Measurements from ENCODE around the gene FOXN1. TPM values are rescaled to one million over a fixed set of nuclear protein-coding genes. Genes with fewer than 3 reads are reported as not detected.
"Not testable (repeated sequence)": the region's sequence is repeated elsewhere in the genome, so short reads cannot be mapped to it uniquely, and the experiment has no call there.

FOXN1 gene
- total RNA-seq, 4 donors from 2014 or later = 0.14 to 0.32 TPM; not detected in 2

GRCh38 chr17:28573966-28574480, 67.9 kb downstream of the FOXN1 start:
- intact Hi-C loops (cut with DNase I; ENCODE audit: low total_unique reads) = no loop called here

GRCh38 chr17:28574526-28574925, 68.4 kb downstream of the FOXN1 start:
- no peak overlapping the region for H3K4me3 ChIP-seq
- no peaks in the 10 kb centered on the region for H3K36me3 ChIP-seq
- TF ChIP-seq CTCF (IDR thresholded peaks at IDR 0.05) (no peak), POLR2A (IDR thresholded peaks at IDR 0.05) (no peak), EP300 (IDR thresholded peaks at IDR 0.05; ENCODE audit: low read depth) (no peak), POLR2AphosphoS5 (IDR thresholded peaks at IDR 0.05) (no peak)
- no peak overlapping the region for H3K27ac ChIP-seq
- DNase-seq = no peak
- no peaks in the 10 kb centered on the region for H3K27me3 ChIP-seq
- H3K4me1 ChIP-seq = peaks cover 12 to 36% (median 25%) of the 10 kb centered on the region in 4 donors
- intact Hi-C loops (cut with DNase I; ENCODE audit: low total_unique reads) (no loop called here), in situ Hi-C loops (cut with MboI; ENCODE audit: low pct_ligation_motif_present in 1 of 4, low pct_unique_long_range_greater_than_20kb in 1 of 4, low sequenced_read_pairs in 3 of 4) (no loop called here)
- H3K9me3 ChIP-seq = no peaks in the 10 kb centered on the region
- WGBS, 2 donors (ENCODE audit: low coverage in 1 of 2) = 83% methylated on average over 7 of the region's 7 CpGs; no CpG with 5 or more reads in 1 of the 2 donors

More at GRCh38 chr17:28573966-28574480, 67.9 kb downstream of the FOXN1 start:
- no peaks in the 10 kb centered on the region for H3K36me3 ChIP-seq
- peaks cover 12 to 37% (median 25%) of the 10 kb centered on the region in 4 donors for H3K4me1 ChIP-seq
- no peaks in the 10 kb centered on the region for H3K9me3 ChIP-seq
- in situ Hi-C loops (cut with MboI; ENCODE audit: low pct_ligation_motif_present in 1 of 4, low pct_unique_long_range_greater_than_20kb in 1 of 4, low sequenced_read_pairs in 3 of 4) = no loop called here
- H3K4me3 ChIP-seq = no peak overlapping the region
- TF ChIP-seq POLR2AphosphoS5 (IDR thresholded peaks at IDR 0.05) (no peak), CTCF (IDR thresholded peaks at IDR 0.05) (no peak), EP300 (IDR thresholded peaks at IDR 0.05; ENCODE audit: low read depth) (no peak), POLR2A (IDR thresholded peaks at IDR 0.05) (no peak)
- 98% methylated on average over 6 of the region's 6 CpGs; no CpG with 5 or more reads in 1 of the 2 donors for WGBS, 2 donors (ENCODE audit: low coverage in 1 of 2)
- no peaks in the 10 kb centered on the region for H3K27me3 ChIP-seq
- DNase-seq = no peak
- no peak overlapping the region for H3K27ac ChIP-seq

DNA sequence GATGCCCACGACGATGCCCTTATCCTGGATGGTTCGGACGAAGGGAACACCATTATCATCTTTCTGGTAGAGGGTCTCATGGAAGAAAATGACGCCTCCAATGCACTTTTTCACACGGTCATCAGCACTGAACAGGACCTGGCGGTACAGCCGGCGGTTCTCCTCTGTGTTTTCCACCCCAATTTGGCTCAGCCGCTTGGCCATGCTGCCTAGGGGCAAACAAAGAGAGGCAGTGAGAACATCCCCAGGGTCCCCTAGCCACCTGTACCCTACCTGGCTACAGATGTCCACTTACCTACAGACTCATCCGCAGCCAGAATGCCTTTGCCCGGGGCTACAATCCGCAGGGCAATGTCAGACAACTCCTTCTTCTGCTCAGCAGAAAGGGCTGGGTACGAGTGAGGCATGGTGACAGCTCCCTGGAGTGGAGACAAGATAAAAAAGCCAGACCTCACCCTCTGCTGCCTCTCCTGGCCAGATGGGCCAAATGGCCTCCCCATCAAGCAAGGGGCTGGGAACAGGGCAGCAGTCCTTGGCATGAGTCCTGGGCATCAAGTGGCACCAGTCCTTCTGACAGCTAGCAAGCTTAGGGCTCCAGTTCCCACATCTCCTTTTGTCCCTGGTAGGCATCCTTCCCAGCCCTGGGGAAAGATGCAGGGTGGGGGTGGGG, 69.1 kb downstream of the FOXN1 start:
- H3K27me3 ChIP-seq = no peaks in the 10 kb centered on the region
- H3K4me3 ChIP-seq = no peak overlapping the region
- no peak for DNase-seq
- H3K4me1 ChIP-seq = peaks cover 10 to 28% (median 19%) of the 10 kb centered on the region in 4 donors
- H3K36me3 ChIP-seq = no peaks in the 10 kb centered on the region
- H3K27ac ChIP-seq = no peak overlapping the region
- WGBS, 2 donors (ENCODE audit: low coverage in 1 of 2) = 95% methylated on average over 14 of the region's 14 CpGs; no CpG with 5 or more reads in 1 of the 2 donors
- in situ Hi-C loops (cut with MboI; ENCODE audit: low pct_ligation_motif_present in 1 of 4, low pct_unique_long_range_greater_than_20kb in 1 of 4, low sequenced_read_pairs in 3 of 4) = no loop called here
- no peaks in the 10 kb centered on the region for H3K9me3 ChIP-seq
- intact Hi-C loops (cut with DNase I; ENCODE audit: low total_unique reads) = no loop called here
- TF ChIP-seq POLR2A (IDR thresholded peaks at IDR 0.05) (no peak), CTCF (IDR thresholded peaks at IDR 0.05) (no peak), POLR2AphosphoS5 (IDR thresholded peaks at IDR 0.05) (no peak), EP300 (IDR thresholded peaks at IDR 0.05; ENCODE audit: low read depth) (no peak)

GRCh38 chr17:28576016-28576415, 69.9 kb downstream of the FOXN1 start:
- H3K36me3 ChIP-seq; H3K9me3 ChIP-seq; DNase-seq; H3K27me3 ChIP-seq; H3K27ac ChIP-seq; intact Hi-C loops (cut with DNase I; ENCODE audit: low total_unique reads); H3K4me3 ChIP-seq; in situ Hi-C loops (cut with MboI; ENCODE audit: low pct_ligation_motif_present in 1 of 4, low pct_unique_long_range_greater_than_20kb in 1 of 4, low sequenced_read_pairs in 3 of 4): not testable (repeated sequence)
- H3K4me1 ChIP-seq = peaks cover 7 to 26% (median 15%) of the 10 kb centered on the region in 4 donors
- WGBS, 2 donors (ENCODE audit: low coverage in 1 of 2) = 78% methylated on average over 3 of the region's 3 CpGs; no CpG with 5 or more reads in 1 of the 2 donors

Measured in transverse colon (tissue), 4 donors.